Stimulated activated CD8-positive, alpha-beta memory T cell treated with anti-CD3 and anti-CD28 coated beads, Interleukin-4, amount 100 ng/mL, for 1 hour (primary cell): ENCODE measurements around the gene CAMTA1.

ENCODE experiments used
- DNase-seq, 2 donors: peaks; one replicate each; pipeline ENCODE4 v3.0.0-alpha.2; 2020; ENCODE audit warnings: low read depth in 2 of 2, low spot score in 1 of 2

CAMTA1 gene

DNA sequence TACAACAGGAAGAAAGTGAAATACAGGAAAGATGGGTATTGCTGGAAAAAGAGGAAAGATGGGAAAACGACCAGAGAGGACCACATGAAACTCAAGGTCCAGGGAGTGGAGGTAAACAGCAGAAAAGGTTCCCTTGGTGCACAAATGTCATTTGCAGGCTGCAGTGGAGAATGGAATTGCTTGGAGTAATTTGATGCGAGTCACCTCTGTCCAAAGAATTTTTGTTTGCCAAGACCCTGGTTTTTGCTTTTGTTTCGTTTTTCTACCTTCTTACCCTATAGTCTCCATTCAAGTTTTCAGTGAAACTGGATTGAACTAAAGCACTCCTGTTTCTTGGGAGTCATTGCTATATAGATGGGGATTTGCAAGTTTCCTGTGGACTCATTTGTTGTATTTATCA, 464.3 kb downstream of the CAMTA1 start:
- no peak for DNase-seq

DNA sequence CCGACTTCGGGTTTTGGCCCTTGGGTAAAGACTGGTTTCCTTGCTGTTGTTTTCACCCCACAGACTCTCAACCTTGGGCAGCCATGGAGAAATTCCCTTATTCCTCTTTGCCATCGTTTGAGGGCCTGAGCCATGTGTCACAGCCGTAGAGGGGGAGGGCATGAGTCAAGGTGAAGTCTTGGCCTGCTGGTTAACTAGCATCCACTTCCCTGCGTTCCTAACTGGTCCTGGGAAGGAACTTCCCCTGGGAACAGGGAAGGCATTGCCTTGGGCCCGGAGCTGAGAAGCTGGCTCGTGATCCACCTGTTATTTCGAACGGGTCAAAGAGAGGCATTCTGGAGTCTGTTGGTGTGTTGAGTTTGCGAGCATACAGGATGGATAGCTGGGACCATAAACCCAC, 464.9 kb downstream of the CAMTA1 start:
- no peak for DNase-seq

DNA sequence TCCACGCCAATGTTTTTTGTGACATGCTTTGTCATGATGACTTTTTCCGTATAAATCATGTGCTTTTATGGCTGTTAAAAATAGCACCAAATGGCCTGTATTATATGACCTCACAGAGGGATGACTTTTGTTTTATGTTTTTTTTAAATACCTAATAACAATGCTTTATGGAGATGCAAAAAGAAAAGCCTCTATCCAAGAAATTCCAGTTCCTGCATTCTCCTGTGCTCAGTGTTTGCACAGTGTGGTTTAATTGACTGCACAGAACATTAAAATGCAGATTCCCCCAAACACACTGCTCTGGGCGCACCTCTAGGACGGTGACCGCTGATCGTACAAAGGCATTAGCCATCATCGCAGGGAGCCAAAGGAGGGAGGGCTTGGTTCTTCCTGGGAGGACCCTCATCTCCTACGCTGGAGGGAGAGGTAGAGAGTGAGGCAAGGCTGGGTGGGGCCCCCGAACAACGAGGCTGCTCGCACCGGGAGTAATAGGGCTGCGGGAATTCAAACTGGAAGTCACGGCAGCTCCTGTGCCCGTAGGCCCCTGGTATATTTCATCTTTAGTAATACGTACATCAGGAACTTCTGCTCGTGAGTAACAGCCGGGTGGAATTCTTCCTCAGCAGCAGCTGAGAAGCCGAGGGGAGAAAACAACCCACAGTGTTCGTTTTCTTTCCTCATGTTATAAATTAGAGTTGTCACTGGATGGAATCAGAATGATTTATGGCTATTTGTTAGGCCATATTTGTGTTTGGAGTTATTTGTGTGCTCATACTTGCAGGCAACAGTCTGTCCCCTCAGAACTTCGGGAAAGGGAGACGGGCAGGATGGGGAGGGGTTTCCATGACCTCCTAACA, 465.6 kb downstream of the CAMTA1 start:
- DNase-seq, result no peak

DNA sequence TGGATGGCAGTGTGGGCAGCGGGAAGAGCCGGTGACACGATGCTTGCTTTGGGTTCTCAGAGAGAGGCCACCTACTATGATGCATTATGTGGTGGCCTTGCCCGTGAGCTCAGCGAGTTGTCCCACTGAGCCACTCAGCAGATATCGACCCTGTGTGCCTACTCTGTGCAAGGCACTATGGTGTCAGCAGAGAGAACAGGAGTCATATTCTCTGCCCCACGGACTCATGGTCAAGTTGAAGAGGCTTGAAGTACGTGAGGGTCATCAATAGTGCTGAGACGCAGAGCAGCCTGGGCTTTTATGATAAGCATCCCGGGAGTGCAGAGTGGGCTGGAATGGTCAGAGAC, 466.2 kb downstream of the CAMTA1 start:
- DNase-seq, result no peak

DNA sequence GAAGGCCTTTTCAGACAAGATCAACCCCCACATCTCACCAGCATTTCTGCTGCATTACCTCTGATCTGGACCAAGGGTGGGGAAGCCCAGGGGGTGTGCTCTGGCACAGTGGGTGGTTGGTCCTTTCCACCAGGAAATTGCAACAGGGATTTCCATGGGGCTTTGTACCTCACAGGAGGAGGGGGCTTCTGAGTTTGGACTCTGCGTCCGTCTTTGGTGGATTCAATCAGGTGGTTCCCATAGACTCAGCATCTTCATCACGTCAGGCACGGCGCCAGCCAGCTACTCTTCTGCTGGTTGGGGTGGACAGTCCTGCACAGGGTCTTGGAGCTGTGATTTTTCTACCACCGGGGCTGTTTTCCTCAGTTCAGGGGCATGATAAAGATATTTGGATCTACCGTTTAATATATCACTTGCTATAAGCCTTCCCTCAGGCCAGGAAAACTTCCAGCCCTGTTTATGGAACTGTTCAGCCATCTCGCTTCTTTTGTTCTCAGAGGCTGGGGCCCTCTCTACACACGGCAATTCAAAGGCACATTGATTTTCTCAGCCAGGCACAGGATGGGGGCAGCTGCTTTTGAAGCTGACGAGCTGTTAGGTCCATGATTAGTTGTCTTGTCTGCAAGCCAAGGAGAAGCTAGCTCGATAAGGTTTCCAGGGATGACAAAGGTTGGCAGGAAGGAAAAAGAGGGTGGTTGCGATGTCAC, 467.3 kb downstream of the CAMTA1 start:
- no peak for DNase-seq

DNA sequence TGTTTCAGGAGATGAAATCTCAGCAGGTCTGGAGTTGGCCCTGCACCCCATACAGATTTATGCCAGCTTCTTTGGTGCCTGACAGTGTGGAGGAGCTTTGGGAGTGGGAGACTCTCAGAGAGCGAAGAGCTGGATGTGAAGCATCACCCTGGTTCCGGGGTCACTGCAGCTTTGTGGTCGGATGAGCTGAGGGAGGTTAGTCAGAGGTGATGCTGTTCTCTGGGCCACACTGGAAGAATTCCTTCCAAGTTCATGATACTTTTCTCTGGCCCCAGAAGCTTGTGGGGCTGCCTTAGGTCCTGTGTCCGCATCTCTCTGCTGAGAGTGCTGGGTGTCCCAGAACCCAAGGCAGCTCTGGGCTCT, 467.8 kb downstream of the CAMTA1 start:
- DNase-seq, result no peak

DNA sequence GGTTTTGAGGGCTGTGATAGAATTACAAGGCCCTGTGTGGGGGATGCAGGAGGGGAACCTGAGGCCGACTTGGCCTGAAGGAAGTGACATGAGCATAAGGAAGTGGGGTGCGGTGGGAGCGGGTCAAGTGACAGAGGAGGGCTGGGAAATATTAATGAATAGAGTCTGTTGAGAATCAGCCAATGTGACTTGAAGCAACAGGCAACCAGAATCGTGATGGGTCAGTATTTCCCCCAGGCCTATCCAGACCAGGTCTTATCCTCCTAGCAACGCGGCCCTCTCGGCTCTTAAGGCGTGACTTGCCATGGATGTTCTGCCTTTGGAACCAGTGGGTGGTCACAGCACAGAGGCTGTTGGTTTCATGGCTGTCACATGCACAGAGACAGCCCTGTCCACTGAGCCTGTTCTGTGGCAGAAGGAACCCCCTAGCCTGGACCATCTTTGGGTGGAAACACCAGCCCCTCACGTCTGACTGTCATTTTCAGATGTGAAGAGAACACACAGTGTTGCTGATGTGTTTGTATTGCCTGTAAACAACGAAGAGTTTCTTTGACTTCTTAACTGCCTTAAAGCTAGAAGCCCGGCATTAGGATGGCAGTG, 468.8 kb downstream of the CAMTA1 start:
- no peak for DNase-seq

DNA sequence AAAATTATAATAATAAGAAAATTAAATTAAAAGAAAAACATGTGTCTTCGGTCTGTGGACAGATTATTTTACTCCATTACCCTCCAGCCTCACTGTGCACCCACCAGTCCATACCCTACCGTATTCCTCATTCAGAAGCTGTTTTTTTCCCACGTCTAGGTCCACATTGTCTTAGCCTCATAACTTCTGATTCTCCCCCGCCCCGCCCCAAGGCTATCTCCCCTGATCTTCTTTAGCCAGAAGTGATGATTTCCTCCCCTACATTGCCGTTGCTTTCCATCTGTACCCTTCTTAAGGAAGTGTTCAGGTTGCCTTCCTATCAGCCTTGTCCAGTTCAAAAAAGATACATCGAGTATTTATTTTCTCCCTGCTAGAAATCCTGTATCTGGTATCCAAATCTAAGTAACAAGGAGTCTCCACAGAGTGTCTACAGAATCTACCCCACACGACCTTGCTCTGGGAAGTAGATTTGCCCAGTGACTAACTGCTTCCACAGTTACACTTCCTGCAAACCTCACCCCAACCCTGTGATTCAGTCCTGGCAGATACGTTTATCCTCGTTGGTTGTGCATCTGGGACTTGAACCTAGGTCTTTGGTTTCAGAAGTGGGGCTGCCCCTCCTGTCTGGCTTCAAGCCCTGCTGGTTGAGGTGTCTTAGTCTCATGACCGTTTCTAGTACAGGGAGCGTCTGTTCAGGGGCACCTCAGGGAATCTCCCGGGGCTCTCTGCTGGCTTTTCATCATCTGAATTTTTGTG, 470.2 kb downstream of the CAMTA1 start:
- no peak for DNase-seq

DNA sequence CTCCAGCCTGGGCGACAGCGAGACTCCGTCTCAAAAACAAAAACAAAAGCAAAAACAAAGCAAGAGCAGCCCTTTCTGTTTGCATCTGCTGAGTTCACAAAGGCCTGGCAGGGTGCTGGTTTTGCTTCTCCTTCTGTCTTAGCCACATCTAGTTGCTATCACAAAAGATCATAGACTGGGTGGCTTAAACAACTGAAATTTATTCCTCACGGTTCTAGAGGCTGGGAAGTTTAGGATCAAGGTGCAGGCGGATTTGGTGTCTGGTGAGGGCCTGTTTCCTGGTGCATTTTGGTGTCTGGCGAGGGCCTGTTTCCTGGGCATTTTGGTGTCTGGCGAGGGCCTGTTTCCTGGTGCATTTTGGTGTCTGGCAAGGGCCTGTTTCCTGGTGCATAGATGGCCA, 471.3 kb downstream of the CAMTA1 start:
- DNase-seq, result no peak

DNA sequence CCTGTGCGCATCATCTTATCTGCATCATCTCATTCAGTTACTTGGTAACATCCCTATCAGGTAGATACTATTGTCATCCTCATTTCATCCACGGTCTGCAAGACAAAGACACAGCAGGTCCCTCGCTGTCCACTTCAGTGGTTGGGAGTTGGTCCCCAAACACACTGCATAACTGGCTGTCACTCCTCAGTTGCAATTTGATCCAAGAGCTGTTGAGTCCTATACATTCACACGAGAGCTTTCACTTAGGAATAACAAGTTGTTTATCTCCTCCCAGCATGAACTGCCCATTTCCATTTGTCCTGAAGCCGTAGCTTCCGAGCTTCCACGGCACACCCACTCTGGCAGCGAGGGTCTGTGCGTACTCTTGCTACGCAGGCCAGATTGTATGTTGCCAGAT, 472.0 kb downstream of the CAMTA1 start:
- DNase-seq, result no peak

DNA sequence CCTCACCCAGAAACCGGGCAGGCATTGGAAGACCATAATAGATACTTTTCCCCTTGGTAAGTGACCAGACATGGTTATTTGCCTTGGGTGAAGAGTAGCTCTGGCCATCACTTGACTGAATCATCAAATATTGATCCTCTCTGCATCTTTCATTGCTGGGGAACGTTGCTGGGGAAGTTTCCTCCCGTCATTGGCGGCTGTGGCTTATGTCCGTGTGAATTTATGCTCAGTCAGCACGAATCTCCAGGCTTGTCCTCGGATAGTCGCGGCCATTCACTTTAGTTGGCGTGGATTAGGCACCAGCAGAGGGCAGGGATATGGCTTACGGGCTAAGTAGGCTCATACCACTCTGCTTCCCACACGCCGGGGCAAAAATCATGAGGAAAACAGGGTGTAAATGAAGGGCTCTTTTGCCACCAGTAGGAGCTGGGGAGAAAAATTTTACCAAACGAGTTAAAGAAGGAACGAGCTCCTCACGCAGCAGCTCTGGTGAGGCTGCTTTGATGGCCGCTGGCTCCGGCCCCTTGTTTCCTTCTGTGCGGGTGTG, 473.4 kb downstream of the CAMTA1 start:
- no peak for DNase-seq

DNA sequence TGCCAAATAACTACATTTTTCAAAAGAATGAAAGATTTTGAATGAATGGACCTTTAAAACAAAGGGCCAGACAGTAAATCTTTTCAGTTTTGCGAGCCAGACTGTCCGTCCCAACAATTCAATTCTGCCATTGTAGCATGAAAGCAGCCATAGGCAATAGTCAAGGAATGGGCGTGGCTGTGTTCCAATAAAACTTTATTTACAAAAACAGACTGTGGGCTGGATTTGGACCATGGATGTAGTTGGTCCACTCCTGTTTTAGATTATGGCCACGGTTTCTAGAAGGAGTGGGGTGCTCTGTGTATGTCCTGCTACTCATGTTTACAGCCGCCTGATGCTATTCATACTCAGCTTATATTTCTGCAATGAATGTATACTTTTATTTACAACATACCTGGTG, 474.7 kb downstream of the CAMTA1 start:
- no peak for DNase-seq

DNA sequence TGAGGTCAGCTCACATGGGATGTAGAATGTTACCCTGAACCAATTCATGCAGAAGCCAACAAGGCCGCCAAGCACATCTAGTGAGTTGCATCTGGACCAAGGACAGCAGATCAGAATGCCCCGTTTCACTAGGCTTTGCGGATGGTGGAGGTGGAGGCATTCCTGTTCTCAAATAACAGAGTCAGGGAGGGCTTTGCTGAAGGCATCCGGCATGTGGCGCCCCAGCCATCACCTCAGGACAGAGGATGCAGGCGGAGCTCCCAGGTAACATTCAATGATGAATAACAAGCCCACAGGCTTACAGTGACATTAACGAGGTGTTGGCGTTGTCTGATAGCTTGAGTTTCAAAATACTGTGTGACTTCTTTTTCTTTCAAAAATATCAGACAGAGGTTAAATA, 476.2 kb downstream of the CAMTA1 start:
- no peak for DNase-seq

DNA sequence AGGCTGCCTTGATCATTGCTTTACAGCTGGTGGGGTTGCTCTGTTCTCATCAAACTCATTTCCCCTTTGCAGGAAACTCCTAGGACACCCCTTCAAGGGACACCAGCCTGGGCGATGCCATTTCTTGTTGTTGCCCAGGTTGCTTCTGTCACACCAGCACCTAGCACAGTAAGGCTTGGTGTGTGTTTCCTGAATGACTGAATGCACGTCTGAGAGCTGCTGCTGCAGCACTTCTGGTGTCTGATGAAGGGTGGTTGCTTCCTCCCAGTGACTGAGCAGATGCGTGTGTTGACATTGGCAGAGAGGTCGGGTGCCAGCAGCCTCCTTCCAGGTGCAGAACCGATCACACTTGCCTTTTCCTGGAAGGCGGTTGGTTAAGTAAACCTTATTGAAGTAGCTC, 477.4 kb downstream of the CAMTA1 start:
- DNase-seq, result no peak

DNA sequence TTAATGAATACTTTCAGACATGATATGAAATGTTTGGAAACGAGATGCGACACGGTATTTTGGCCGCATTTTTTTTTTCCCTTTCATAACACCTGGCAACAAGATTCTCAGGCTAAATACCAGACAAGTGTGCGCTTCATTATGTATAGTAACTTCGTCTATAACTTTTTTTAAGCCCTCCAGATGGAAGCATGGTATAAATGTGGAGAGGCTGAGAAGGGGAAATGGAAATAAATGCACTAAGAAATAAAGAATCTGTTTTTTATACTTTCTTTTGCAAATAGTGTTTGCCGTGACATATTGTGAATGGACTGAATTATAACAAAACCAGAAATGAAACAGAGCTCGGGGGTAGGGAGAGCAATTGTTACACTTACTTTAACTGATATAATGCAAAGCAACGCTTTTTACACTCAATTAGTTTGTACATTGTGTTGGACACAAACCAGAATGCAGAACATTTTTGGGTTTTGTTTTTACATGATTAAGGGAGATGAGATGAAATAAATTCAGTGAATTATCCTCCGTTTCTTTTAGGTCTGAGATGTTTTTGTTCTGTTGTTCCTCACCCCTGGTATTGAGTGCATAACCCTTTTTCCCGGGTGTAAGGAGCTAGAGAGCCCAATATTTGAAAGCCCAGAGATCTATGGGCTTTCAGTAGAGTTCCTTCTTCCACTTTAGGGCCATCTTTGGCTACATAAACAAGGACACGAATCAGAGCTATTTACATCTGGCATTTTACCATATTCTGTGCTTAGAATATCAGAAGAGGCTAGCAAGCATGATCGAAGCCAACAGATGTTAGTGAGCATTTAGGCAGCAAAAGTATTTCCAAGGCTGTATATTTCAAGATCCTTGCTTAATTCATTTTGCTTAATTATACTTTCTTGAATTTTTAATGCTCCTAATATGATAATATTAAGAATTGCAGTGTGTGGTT, 478.0 kb downstream of the CAMTA1 start:
- no peak for DNase-seq

DNA sequence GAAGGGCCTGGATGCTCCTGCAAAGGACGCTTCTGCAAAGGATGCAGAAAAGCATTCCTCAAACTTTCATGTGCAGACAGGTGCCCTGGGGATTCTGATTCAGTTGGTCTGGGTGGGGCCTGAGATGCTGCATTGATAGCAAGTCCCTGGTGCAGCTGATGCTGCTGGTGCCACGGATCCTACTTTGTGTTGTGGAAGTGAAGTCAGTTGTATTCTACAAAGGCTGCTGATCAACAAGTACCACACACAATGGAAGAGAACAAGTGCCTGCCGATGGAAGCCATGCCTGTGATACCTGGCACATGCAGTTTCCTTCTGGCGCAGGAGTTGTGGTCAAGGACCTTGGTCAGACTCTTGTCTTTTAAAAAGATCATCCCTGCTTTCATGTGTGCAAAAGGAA, 478.8 kb downstream of the CAMTA1 start:
- no peak for DNase-seq

DNA sequence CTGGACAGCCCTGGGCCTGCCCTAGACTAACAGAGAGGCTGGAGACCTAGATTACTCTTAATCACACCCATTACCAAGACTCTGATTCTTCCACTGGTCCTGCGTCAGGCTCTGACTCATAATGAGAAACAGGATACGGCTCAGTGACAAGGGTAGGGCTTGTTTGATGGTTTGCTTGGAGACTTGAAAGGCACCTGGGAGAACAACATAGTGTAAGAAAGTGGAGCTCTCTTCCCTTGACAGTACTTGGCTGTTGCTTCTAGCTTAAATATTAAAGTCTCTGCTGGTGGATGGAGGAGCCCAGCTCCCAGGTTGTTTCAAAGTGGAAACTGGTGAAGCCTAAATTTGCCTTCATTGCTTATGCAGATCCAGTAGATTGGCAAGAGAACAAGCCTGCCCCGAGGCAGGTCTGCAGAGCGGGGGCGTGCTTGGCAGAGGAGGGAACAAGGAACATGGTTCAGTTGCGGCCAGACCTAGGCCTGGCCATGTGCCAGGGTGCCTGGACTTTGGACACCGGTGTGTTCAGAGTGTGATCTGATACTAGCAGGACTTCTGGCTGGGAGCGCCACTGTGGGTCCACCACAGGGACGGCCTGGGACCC, 480.6 kb downstream of the CAMTA1 start:
- no peak for DNase-seq

DNA sequence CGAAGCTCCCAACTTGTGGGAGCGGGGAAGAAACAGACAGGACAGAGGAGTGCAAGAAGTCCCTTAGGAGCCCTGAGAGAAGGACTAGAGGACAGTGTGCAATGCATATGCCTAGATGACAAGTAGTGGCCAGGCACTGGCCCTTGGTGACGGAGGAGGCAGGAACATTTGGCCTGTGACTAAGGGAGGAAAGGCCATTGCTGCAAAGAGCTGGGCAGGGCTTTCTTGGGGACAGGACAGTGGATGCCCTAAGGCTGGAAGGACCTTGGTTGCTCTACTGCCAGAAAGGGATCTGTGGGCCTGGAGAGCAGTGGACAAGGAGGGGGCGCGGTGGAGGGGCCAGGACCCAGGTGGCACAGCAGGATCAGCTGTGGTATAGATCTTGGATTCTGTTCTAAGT, 481.3 kb downstream of the CAMTA1 start:
- no peak for DNase-seq

DNA sequence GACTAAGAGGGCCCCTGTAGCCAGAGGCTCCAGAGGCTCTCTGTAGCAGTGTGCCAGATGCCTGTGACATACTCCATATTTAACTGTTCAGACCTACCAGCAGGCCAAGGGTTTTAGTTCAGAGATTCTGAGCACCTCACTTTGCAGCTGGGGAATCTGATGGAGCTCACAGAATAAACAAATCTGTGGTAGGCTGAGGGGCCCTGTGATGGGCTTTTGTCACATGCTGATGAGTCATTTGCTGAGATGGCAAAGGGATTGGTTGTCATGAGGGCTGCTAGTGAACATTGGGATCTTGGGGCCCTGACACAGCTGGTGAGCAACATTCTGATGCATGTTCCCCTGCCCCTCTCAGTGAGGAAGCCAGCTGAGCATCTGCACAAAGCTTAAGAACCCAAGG, 482.2 kb downstream of the CAMTA1 start:
- DNase-seq, result no peak

DNA sequence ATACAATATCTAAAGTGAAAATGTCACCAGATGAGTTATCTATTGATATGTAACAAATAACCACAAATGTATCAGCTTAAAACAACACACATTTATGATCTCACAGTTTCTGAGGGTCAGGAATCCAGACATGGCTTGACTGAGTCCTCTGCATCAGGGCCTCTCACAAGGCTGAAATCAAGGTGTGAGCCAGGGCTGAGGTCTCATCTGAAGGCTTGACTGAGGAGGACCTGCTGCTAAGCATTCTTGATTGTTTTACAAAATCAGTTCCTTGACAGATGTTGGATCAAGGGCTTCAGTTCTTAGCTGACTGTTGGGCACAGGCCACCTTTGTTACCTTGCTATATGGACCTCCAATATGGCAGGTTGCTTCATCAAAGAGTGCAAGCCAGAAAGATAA, 483.7 kb downstream of the CAMTA1 start:
- no peak for DNase-seq
